Measurements from ENCODE around the gene PASK. TPM values are rescaled to one million over a fixed set of nuclear protein-coding genes. Genes with fewer than 3 reads are reported as not detected.
"Not testable (repeated sequence)": the region's sequence is repeated elsewhere in the genome, so short reads cannot be mapped to it uniquely, and the experiment has no call there.

The PASK gene
- total RNA-seq, 1 experiment from 2014 or later: 5.8 TPM

GRCh38 chr2:241107031-241107783 lies 42.1 kb downstream of the PASK start:
- no peak for DNase-seq (ENCODE audit: low read depth)

- no peak for DNase-seq (ENCODE audit: low read depth)
Measured at GRCh38 chr2:241105641-241106040, 43.6 kb downstream of the PASK start.

DNA sequence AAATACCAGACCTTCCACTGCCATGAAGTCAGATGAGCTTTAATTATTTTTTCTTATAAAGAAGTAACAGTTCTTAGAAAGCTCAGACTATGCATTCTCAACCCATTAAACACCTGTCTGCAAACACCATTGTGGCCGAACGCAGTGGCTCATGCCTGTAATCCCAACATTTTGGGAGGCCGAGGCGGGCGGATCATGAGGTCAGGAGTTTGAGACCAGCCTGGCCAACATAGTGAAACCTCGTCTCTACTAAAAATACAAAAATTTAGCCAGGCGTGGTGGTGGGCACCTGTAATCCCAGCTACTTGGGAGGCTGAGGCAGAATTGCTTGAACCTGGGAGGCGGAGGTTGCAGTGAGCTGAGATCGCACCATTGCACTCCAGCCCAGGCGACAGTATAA lies 44.7 kb downstream of the PASK start:
- DNase-seq (ENCODE audit: low read depth): not testable (repeated sequence)

DNA sequence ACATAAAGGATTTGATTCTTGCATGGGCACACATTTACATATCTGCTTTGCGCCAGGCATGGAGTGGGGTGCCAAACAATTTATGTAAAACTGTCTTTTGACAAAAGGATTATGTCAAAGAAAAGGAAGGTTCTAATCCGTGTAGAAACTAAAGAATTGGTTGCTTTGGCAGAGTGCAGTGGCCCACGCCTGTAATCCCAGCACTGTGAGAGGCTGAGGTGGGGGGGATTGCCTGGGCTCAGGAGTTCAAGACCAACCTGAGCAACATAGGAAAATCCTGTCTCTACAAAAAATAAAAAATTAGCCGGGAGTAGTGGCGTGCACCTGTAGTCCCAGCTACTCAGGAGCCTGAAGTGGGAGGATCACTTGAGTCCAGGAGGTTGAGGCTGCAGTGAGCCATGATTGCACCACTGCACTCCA lies 46.1 kb downstream of the PASK start:
- DNase-seq (ENCODE audit: low read depth): no peak

DNA sequence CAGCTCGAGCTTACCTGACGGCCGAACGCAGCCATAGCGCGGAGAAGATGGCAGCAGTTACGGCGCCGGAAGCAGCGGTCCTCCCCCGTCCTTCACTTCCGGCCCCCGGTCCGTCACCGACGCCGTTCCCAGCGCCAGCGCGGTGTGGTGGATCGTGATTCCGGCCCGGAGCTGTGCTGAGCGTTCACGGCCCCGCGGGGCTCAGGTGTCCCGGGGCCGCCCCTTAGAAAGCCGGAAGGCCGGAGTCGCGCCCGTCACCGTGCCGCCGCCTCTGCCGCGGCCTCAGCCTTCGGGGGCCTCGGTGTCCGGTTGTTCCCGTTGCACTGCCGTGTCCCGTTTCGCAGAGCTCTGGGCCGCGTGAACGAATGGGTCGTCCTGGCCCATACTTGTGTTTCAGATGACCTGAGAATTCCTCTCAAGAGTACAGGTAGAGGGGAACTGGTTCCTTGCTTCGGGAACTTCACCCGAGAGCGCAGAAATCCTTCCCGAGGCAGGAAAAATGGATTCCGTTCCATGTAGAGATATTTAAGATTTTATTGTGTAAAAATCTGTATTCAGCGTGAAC lies 47.0 kb downstream of the PASK start, which contains the start of gene MTERF4:
Gene MTERF4 (minus strand): TSS at position 49 of the 565 bp plus-strand sequence. CDS start 14 bp downstream, at position 35.
- DNase-seq (ENCODE audit: low read depth): peak; percentile 77

GRCh38 chr2:241099246-241099645 lies 50.0 kb downstream of the PASK start:
- DNase-seq (ENCODE audit: low read depth): no peak

DNA sequence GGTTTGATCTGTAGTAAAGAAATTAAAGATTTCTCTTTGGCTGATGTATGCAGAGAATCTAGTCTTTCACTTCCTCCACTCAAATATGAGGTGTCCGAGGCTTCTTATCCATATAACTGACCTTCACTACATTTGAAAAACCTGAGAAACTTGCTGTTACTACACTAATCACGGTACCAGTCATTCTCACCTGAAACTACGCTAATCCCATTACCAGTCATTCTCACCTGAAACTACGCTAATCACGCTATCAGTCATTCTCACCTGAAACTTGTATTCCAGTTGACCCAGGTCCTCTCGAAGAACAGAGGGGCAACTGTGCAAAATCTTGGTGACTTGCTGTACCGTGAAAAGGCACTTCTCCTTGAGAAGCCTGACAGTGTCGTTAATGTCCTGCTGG lies 52.3 kb downstream of the PASK start:
- DNase-seq (ENCODE audit: low read depth): no peak

DNA sequence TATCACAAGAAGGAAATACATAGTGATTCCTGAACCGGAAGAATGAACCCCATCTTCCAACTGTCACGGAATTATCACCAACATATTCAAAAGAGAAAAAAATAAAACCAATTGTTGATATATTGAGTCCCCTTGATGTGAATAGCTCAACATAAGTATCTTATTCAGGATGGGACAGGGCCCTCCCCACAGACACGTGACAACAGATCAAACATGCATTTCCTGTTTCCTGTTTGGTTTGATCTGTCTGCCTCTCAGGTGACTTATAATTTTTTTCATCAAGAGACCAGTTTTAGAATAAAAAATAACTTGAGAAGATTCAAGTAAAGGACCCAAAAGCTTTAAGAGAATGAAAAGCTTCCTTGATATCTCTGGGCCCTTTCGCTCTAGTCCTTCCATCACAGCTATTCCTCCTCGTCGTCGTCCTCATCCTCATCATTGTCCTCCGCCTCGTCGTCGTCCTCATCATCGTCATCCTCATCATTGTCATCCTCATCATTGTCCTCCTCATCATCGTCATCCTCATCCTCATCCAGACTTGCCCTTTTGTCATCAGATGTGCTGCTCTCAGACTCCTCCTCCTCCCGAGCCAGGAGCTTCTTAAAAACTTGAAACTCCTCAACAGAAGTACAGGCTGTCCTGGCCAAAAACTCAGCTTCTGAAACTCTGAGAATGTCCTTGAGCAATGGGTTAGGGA lies 53.5 kb downstream of the PASK start:
- no peak for DNase-seq (ENCODE audit: low read depth)

DNA sequence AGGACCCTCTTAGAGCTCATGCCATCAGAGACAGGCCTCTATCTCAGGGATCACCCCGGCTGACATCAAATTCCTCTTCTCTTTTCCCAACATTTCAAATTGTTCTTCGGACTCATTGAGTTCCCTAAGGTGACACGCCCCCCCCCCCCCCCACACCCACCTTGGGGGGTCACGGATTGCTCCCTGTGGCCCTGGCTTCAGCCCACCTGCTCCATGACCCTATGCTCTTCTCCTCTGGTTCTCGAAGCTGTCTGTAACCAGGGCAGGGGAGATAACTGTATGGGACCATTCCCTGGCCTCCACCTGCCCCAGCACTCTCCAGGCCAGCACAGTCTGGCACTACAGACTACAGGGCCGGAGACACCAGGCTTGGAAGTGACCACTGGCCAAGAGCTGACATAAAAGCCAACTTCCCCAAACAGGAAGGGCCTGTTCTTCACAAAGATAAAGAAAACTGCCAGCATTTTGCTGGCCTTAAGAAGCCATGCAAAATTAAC lies 54.3 kb downstream of the PASK start:
- no peak for DNase-seq (ENCODE audit: low read depth)

- DNase-seq (ENCODE audit: low read depth): no peak
Measured at GRCh38 chr2:241094172-241094571, 55.1 kb downstream of the PASK start.

- not testable (repeated sequence) for DNase-seq (ENCODE audit: low read depth)
Measured at GRCh38 chr2:241093133-241093781, 56.0 kb downstream of the PASK start.

- no peak for DNase-seq (ENCODE audit: low read depth)
Measured at GRCh38 chr2:241092677-241093076, 56.6 kb downstream of the PASK start.

- DNase-seq (ENCODE audit: low read depth): no peak
Measured at GRCh38 chr2:241091734-241092445, 57.4 kb downstream of the PASK start.

DNA sequence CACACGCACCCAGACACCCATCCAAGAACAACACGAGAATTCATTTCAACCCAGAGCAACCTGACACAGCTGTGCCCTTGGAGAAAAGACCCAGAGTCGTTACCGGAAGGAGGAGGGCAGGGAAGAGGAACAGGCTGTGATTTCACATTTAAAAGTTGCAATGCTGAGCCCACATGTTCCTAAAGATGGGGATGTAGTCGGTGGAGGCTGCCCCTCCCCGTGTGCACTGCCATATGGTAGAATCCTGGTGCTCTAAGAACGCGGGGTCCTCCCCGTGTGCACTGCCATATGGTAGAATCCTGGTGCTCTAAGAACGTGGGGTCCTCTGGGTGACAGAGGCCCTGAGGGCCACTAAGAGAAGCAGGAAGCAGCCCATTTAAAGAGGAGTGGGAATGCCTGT lies 58.1 kb downstream of the PASK start:
- no peak for DNase-seq (ENCODE audit: low read depth)

- no peak for DNase-seq (ENCODE audit: low read depth)
Measured at GRCh38 chr2:241088791-241089732, 60.2 kb downstream of the PASK start.

GRCh38 chr2:241088376-241088775 lies 60.9 kb downstream of the PASK start:
- no peak for DNase-seq (ENCODE audit: low read depth)

- no peak for DNase-seq (ENCODE audit: low read depth)
Measured at GRCh38 chr2:241087420-241088268, 61.6 kb downstream of the PASK start.

DNA sequence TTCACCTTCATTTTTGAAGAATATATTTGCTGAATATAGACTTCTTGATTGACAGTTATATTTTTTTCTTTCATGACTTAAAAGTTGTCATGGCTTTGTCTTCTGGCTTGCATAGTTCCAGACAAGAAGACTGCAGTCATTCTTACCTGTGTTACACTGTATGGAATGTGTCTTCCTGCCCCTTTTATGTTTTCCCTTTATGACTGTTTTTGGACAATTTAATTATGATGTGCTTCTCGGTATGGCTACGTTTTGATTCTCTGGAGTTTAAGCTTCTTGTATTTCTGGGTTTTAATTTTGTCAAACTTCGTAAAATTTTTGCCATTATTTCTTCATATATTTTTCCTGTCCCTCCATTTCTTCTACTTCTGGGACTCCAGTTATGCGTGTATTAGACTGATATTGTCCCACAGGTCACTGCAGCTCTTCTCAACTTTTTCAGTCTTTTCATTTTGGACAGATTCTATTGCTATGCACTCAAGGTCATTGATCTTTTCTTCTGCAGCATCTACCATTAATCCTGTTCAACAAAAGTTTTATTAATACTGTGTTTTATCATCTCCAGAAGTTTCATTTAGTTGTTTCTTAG lies 64.3 kb downstream of the PASK start:
- no peak for DNase-seq (ENCODE audit: low read depth)

GRCh38 chr2:241083091-241083415 lies 66.2 kb downstream of the PASK start:
- DNase-seq (ENCODE audit: low read depth): no peak

All from M059J (cell line).